ENCODE results near the gene FGF12. TPM values are rescaled to one million over a fixed set of nuclear protein-coding genes. Genes with fewer than 3 reads are reported as not detected.

The FGF12 gene
- total RNA-seq, 1 experiment from 2014 or later: 9.7 TPM

GRCh38 chr3:192645437-192645836 is 81.9 kb downstream of the FGF12 start:
- Mint-ChIP-seq H3K4me1 (ENCODE audit: low read depth, unreplicated experiment) (no peaks in the 10 kb centered on the region), H3K27ac (ENCODE audit: unreplicated experiment) (no peak overlapping the region), H3K9me3 (ENCODE audit: low read depth, unreplicated experiment) (peaks cover 5% of the 10 kb centered on the region), H3K36me3 (ENCODE audit: insufficient read depth, unreplicated experiment) (no peaks in the 10 kb centered on the region), H3K4me3 (ENCODE audit: low read depth, unreplicated experiment) (no peak overlapping the region), H3K27me3 (ENCODE audit: unreplicated experiment) (no peaks in the 10 kb centered on the region)
- CTCF ChIA-PET: interaction anchor here (0.6 kb wide), 1 partner anchor 741 kb away, joined by 3 read pairs; no protein-coding TSS in a partner anchor
- intact Hi-C loops (cut with micrococcal nuclease; ENCODE audit: unreplicated experiment): no loop called here
- DNase-seq: no peak
- no TSS peak for BruUV-seq (replicated peaks)
- TF ChIP-seq CTCF (IDR thresholded peaks at IDR 0.05; ENCODE audit: unreplicated experiment): no peak

DNA sequence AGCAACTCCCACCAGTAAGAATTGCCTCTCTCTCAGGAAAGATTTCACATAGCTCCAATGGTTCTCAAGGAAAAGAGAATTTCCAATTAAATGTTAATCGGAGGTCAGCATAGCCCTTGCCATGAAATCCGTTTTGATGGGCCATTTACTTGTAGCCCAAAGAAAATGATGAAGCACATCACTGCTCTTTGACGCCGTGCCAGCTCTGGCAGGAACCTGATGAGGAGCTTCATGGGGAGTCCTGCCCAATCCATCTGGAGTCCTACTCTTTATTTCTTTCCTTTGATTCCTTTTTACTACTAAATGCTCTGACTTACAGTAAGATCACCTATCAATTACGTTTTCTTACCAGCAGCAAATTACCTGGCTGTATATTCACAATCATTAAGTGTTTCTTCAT is 84.7 kb downstream of the FGF12 start:
- CTCF ChIA-PET: no interaction called here
- no peaks in the 10 kb centered on the region for H3K27me3 Mint-ChIP-seq (ENCODE audit: unreplicated experiment)
- TF ChIP-seq CTCF (IDR thresholded peaks at IDR 0.05; ENCODE audit: unreplicated experiment): no peak
- no peak for DNase-seq
- H3K4me3 Mint-ChIP-seq (ENCODE audit: low read depth, unreplicated experiment): no peak overlapping the region
- no peaks in the 10 kb centered on the region for H3K36me3 Mint-ChIP-seq (ENCODE audit: insufficient read depth, unreplicated experiment)
- no TSS peak for BruUV-seq (replicated peaks)
- H3K9me3 Mint-ChIP-seq (ENCODE audit: low read depth, unreplicated experiment): peaks cover 5% of the 10 kb centered on the region
- intact Hi-C loops (cut with micrococcal nuclease; ENCODE audit: unreplicated experiment): no loop called here
- no peaks in the 10 kb centered on the region for H3K4me1 Mint-ChIP-seq (ENCODE audit: low read depth, unreplicated experiment)
- H3K27ac Mint-ChIP-seq (ENCODE audit: unreplicated experiment): no peak overlapping the region

- Mint-ChIP-seq H3K9me3 (ENCODE audit: low read depth, unreplicated experiment) (peaks cover 5% of the 10 kb centered on the region), H3K27me3 (ENCODE audit: unreplicated experiment) (no peaks in the 10 kb centered on the region), H3K4me1 (ENCODE audit: low read depth, unreplicated experiment) (no peaks in the 10 kb centered on the region), H3K36me3 (ENCODE audit: insufficient read depth, unreplicated experiment) (no peaks in the 10 kb centered on the region), H3K27ac (ENCODE audit: unreplicated experiment) (no peak overlapping the region), H3K4me3 (ENCODE audit: low read depth, unreplicated experiment) (no peak overlapping the region)
- CTCF ChIA-PET: no interaction called here
- DNase-seq: no peak
- TF ChIP-seq CTCF (IDR thresholded peaks at IDR 0.05; ENCODE audit: unreplicated experiment): no peak
- no TSS peak for BruUV-seq (replicated peaks)
- intact Hi-C loops (cut with micrococcal nuclease; ENCODE audit: unreplicated experiment): no loop called here
Observed at GRCh38 chr3:192641919-192642318, 85.4 kb downstream of the FGF12 start.

GRCh38 chr3:192639987-192640386 is 87.4 kb downstream of the FGF12 start:
- BruUV-seq (replicated peaks): no TSS peak
- Mint-ChIP-seq H3K36me3 (ENCODE audit: insufficient read depth, unreplicated experiment) (no peaks in the 10 kb centered on the region), H3K4me1 (ENCODE audit: low read depth, unreplicated experiment) (no peaks in the 10 kb centered on the region), H3K27ac (ENCODE audit: unreplicated experiment) (no peak overlapping the region), H3K27me3 (ENCODE audit: unreplicated experiment) (no peaks in the 10 kb centered on the region), H3K9me3 (ENCODE audit: low read depth, unreplicated experiment) (peaks cover 4% of the 10 kb centered on the region), H3K4me3 (ENCODE audit: low read depth, unreplicated experiment) (no peak overlapping the region)
- CTCF ChIA-PET: no interaction called here
- DNase-seq: no peak
- TF ChIP-seq CTCF (IDR thresholded peaks at IDR 0.05; ENCODE audit: unreplicated experiment): no peak
- intact Hi-C loops (cut with micrococcal nuclease; ENCODE audit: unreplicated experiment): no loop called here

All from Calu3 (cell line).